ENCODE measurements around the gene ZNF630.

The ZNF630 gene

DNA sequence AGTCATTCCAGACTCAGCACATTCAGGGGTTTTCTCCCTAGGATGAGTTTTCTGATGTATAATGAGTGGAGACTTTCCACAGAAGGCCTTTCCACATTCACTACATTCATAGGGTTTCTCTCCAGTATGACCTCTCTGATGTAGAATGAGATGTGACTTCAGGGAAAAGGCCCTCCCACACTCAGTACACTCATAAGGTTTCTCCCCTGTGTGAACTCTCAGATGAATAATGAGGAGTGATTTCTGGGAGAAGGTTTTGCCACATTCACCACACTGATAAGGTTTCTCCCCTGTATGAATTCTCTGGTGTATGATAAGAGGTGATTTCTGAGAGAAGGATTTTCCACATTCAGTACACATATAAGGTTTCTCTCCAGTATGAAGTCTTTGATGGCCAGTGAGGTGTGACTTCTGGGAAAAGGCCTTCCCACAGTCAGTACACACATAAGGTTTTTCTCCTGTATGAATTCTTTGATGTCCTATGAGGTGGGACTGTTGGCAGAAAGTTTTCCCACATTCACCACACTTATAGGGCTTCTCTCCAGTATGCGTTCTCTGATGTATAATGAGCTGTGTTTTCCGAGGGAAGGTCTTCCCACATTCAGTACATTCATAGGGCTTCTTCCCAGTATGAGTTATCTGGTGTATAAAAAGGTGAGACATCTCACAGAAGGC, 12.7 kb downstream of the ZNF630 start:
- H3K4me1 ChIP-seq (ENCODE audit: insufficient read depth, poor library complexity, severe bottlenecking): no peaks in the 10 kb centered on the region
- TF ChIP-seq, protein P1, sequence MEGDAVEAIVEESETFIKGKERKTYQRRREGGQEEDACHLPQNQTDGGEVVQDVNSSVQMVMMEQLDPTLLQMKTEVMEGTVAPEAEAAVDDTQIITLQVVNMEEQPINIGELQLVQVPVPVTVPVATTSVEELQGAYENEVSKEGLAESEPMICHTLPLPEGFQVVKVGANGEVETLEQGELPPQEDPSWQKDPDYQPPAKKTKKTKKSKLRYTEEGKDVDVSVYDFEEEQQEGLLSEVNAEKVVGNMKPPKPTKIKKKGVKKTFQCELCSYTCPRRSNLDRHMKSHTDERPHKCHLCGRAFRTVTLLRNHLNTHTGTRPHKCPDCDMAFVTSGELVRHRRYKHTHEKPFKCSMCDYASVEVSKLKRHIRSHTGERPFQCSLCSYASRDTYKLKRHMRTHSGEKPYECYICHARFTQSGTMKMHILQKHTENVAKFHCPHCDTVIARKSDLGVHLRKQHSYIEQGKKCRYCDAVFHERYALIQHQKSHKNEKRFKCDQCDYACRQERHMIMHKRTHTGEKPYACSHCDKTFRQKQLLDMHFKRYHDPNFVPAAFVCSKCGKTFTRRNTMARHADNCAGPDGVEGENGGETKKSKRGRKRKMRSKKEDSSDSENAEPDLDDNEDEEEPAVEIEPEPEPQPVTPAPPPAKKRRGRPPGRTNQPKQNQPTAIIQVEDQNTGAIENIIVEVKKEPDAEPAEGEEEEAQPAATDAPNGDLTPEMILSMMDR (IDR thresholded peaks at IDR 0.05; ENCODE audit: poor library complexity, severe bottlenecking): no peak
- H3K9me3 ChIP-seq (ENCODE audit: severe bottlenecking): no peaks in the 10 kb centered on the region
- no peak overlapping the region for H3K4me3 ChIP-seq (ENCODE audit: severe bottlenecking)
- DNase-seq (ENCODE audit: low spot score) (no peak), ATAC-seq (ENCODE audit: low read depth) (no peak)
- H3K36me3 ChIP-seq (ENCODE audit: low read depth): no peaks in the 10 kb centered on the region
- no peaks in the 10 kb centered on the region for H3K27me3 ChIP-seq (ENCODE audit: insufficient read depth, poor library complexity, severe bottlenecking)
- no peak overlapping the region for H3K27ac ChIP-seq (ENCODE audit: poor library complexity, severe bottlenecking)

DNA sequence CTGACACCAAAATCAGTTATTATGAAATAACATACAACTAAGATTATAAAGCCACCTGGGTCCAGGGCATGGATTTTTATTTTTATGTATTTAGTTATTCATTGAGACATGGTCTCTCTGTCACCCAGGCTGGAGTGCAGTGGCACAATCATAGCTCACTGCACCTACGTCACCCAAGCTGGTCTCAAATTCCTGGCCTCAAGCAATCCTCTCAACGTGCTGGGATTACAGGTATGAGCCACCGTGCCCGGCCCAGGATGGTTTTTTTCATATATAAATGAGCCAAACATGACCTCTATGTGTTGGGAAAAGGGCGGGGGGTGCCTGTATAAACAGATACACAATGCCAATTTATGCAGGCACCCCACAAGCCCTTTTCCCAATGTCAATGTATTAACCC, 24.6 kb downstream of the ZNF630 start:
- no peaks in the 10 kb centered on the region for H3K36me3 ChIP-seq (ENCODE audit: low read depth)
- no peak overlapping the region for H3K4me3 ChIP-seq (ENCODE audit: severe bottlenecking)
- H3K4me1 ChIP-seq (ENCODE audit: insufficient read depth, poor library complexity, severe bottlenecking): peaks cover 6% of the 10 kb centered on the region
- DNase-seq (ENCODE audit: low spot score) (no peak), ATAC-seq (ENCODE audit: low read depth) (no peak)
- peak overlapping the region; percentile 54 for H3K27ac ChIP-seq (ENCODE audit: poor library complexity, severe bottlenecking)
- no peaks in the 10 kb centered on the region for H3K27me3 ChIP-seq (ENCODE audit: insufficient read depth, poor library complexity, severe bottlenecking)
- H3K9me3 ChIP-seq (ENCODE audit: severe bottlenecking): no peaks in the 10 kb centered on the region
- TF ChIP-seq, protein P1 (IDR thresholded peaks at IDR 0.05; ENCODE audit: poor library complexity, severe bottlenecking): no peak

DNA sequence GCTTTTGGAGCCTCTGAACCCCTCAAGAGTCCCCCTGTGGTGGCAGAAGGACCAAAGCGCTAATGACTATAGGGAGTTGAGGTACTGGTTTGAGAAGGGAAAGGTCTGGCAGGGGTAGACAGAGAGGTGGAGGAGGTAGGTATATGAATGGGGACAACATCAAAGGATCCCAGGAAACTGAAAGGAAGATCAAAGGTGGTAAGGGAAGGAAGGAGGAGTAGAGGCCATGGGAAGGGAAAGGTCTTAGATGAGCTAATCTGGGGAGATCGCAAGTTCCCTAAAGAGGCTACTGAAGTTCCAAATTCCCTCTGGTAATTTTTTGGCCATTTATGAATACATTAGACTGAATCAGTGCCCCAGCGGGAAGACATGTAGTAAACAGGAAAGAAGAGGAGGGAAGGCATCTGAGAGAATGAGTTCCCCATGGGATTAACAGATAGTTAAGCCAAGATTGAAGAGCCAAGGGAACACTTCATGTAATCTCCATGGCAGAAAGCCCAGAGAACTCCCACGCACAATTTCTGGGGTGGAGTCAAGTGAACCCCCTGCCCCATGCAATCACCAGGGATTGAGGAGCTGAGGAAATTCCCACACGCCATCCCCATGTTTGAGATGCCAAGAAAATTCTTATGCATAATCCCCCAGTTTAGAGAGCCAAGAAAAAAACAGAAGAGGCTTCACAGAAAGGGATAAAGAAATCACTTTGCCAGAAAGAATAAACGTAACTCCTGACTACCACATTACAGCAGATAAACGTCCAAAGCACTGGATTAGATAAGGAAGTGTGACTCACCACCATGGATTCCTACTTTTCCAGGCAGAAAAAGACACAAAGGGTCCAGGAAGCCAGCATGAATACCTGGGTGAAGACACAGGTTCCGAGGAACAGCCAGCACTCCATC, 25.8 kb downstream of the ZNF630 start:
- ATAC-seq (ENCODE audit: low read depth) (peak; percentile 79), DNase-seq (ENCODE audit: low spot score) (no peak)
- no peak overlapping the region for H3K4me3 ChIP-seq (ENCODE audit: severe bottlenecking)
- peaks cover 6% of the 10 kb centered on the region for H3K4me1 ChIP-seq (ENCODE audit: insufficient read depth, poor library complexity, severe bottlenecking)
- H3K27ac ChIP-seq (ENCODE audit: poor library complexity, severe bottlenecking): peak overlapping the region; percentile 54
- H3K9me3 ChIP-seq (ENCODE audit: severe bottlenecking): no peaks in the 10 kb centered on the region
- no peaks in the 10 kb centered on the region for H3K36me3 ChIP-seq (ENCODE audit: low read depth)
- TF ChIP-seq, protein P1 (IDR thresholded peaks at IDR 0.05; ENCODE audit: poor library complexity, severe bottlenecking): no peak
- H3K27me3 ChIP-seq (ENCODE audit: insufficient read depth, poor library complexity, severe bottlenecking): no peaks in the 10 kb centered on the region

DNA sequence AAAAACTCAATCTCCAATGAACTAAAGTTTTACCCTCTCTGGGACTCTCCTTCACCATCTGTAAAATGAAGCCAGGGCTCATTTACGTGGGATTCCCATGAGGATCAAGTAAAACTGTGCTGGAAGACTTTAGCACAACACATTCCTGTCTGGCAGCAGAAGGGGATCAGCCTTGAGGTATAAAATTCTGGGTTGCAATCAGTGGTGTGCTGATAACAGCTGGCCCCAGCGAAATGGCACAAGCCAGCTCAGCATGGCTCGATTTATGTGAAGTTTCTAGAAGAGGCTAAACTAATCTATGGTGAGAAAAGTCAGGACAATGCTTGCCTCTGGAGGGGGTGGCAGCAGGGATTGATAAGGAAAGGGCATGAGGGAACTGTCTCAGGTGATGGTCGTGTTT, 28.4 kb downstream of the ZNF630 start:
- no peak for DNase-seq (ENCODE audit: low spot score)
- Histone ChIP-seq H3K27ac (ENCODE audit: poor library complexity, severe bottlenecking) (no peak overlapping the region), H3K9me3 (ENCODE audit: severe bottlenecking) (no peaks in the 10 kb centered on the region), H3K4me3 (ENCODE audit: severe bottlenecking) (no peak overlapping the region), H3K27me3 (ENCODE audit: insufficient read depth, poor library complexity, severe bottlenecking) (no peaks in the 10 kb centered on the region), H3K4me1 (ENCODE audit: insufficient read depth, poor library complexity, severe bottlenecking) (peaks cover 6% of the 10 kb centered on the region), H3K36me3 (ENCODE audit: low read depth) (no peaks in the 10 kb centered on the region)
- no peak for ATAC-seq (ENCODE audit: low read depth)
- TF ChIP-seq, protein P1 (IDR thresholded peaks at IDR 0.05; ENCODE audit: poor library complexity, severe bottlenecking): no peak
